Body of pancreas (tissue), 4 donors: Measurements from ENCODE around the gene NRGN.
"Not testable (repeated sequence)": the region's sequence is repeated elsewhere in the genome, so short reads cannot be mapped to it uniquely, and the experiment has no call there.

ENCODE experiments used
- POLR2A ChIP-seq, 3 donors: fragments of 450-650 bp; IDR thresholded peaks; one replicate each; pipeline ENCODE4 v1.6.1; 2016; ENCODE audit warnings: antibody characterized with exemption in 3 of 3, mild to moderate bottlenecking in 2 of 3
- TF ChIP-seq, protein P1 (sequence below), 7 experiments: fragments of 450-650 bp in 4 of 7; fragments of 200-600 bp in 3 of 7; sonication (generic) in 3 of 7; IDR thresholded peaks; one replicate each; pipeline ENCODE4 v1.5.1; 2016 to 2019; ENCODE audit warnings: antibody characterized with exemption in 7 of 7

DNA sequence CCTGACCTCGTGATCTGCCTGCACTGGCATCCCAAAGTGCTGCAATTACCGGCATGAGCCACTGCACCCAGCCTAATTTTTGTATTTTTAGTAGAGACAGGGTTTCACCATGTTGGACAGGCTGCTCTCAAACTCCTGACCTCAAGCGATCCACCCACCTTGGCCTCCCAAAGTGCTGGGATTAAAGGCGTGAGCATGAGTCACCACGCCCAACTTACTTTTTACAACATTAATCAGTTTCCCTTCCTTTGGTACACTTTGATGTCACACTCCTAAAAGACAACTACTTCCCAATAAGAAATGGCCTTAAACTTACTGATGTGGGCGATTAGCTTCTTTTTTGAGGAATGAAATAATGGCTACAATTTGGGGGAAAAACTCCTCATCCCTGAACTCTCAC is 31.2 kb downstream of the NRGN start:
- TF ChIP-seq, protein P1, sequence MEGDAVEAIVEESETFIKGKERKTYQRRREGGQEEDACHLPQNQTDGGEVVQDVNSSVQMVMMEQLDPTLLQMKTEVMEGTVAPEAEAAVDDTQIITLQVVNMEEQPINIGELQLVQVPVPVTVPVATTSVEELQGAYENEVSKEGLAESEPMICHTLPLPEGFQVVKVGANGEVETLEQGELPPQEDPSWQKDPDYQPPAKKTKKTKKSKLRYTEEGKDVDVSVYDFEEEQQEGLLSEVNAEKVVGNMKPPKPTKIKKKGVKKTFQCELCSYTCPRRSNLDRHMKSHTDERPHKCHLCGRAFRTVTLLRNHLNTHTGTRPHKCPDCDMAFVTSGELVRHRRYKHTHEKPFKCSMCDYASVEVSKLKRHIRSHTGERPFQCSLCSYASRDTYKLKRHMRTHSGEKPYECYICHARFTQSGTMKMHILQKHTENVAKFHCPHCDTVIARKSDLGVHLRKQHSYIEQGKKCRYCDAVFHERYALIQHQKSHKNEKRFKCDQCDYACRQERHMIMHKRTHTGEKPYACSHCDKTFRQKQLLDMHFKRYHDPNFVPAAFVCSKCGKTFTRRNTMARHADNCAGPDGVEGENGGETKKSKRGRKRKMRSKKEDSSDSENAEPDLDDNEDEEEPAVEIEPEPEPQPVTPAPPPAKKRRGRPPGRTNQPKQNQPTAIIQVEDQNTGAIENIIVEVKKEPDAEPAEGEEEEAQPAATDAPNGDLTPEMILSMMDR (IDR thresholded peaks at IDR 0.05), result not testable (repeated sequence)
- not testable (repeated sequence) for TF ChIP-seq POLR2A (IDR thresholded peaks at IDR 0.05)
